HG03457 (cell line): Measurements from ENCODE around the gene KPNA2.
"Not testable (repeated sequence)": the region's sequence is repeated elsewhere in the genome, so short reads cannot be mapped to it uniquely, and the experiment has no call there.

Experiments used
- ATAC-seq: cut with Tn5 transposase; IDR thresholded peaks from one replicate; pipeline ENCODE4 v1.9.1; 2021; ENCODE audit warnings: moderate number of reproducible peaks; ENCODE audit not compliant: unreplicated experiment

The KPNA2 gene

DNA sequence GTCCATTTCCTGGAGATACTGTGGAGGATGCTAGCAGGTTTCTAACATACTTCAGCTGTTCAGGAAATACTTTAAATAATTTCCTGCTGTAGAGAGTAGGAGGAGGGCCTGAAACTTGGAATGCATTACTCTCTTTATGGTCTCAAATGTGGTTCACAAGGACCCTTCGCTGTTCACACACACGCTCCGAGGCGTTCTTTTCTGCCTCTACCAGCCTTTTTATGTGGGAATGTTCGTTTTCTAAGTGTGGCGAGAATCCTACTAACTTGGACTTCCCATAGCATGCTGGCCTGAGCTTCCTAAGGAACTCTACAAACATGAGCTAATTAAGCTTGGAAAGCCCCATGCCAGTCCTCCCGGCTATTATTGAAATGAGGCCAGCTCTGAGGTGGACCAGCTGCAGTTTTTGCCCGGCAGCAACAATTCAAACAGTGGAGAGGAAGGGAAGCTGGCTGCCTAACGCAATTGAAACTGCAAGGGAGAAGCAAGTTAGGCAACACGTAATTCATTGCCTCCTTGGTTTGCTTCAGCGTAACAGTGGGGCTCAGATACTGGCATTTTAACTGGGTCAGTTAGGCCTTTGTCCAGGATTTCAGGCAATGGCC lies 18.9 kb downstream of the KPNA2 start:
- ATAC-seq, result no peak

DNA sequence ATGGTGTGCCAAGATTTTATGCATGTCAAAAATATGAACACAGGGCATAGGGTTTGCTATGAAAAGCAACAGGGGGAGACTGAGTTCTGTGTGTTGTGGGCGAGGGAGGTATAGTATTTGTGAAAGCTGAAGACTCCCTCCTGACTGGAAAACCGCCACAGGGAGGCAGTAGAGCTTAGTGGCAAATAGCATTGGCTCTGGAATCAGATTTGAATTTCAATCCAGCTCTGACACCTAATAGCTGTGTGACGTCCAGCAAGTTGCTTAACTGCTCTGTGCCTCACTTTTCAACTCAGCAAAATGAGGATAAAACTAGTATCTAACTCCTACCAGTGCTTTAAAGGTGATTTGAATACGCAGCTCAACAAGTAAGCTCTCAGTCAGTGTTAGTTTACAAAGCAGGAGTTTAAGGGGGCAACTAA lies 22.0 kb downstream of the KPNA2 start:
- no peak for ATAC-seq

DNA sequence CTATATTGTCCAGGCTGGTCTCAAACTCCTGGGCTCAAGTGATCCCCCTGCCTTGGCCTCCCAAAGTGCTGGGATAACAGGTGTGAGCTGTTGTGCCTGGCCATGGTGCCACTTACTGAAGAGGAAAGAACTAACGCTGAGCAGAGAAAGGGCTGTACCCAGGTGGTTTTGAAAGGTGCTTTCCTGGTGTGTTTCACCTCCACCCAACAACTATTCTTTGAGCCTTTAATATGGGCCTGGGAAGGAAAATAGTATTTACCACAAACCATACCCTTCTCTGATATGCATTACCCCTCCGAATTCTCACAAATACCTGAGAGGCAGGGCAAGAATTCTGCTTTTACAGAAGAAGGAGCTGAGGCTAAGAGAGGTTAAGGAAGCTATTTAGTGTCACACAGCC lies 24.8 kb downstream of the KPNA2 start:
- no peak for ATAC-seq

DNA sequence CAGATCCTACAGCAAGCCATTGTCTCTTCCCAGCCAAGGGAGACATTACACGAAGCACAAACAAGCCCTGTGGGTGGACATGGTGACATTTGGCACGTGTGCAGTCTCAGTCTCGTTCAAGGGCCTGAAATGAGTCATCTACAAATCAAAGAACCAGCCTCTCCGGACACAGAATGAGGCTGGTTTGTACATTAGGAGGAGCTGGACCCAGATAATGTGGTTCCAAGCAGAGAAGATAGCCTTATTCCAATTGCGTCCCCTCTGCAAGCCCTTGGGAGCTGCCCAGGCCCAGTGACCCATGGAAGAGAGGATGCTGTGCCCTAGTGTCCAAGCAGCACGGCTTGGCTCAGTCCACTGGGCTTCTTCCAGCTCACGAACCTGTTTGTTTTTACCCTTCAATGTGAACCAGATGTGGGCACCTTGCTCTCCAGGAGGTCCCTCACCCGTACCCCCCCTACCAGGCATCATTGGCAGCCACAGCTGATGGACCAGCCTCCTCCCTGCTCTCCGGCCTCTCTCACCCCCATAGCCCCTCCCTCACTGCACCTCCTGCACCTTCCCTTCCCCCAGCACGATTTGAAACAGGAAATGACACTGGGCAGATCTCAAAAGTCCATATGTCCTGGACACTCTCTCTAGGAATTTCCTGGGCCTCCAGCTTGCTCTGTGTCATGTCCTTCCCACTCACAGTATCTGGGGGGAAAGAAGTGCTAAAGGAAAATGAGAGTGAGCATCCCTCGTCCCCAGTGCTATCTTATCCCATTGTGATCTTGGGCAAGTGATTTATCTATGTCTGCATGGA lies 26.2 kb downstream of the KPNA2 start:
- no peak for ATAC-seq

DNA sequence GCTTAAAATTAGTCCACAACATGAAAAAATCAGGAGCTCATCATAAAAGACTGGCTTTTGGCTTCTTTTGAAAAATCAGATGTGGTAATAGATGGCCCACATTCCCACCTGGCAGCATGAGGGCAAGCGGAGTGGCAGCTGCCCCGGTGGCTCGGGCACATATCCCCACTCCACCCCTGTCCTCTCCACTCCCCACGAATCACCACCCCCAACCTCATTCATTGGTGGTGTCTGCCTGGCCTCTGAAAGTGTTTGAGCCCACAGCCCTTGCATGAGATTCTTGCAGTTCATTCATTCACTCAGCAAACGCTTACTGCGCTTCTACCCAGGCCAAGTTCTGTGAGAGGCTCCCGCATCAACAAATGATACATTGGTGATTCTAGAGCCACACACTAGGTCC lies 29.8 kb downstream of the KPNA2 start:
- ATAC-seq, result not testable (repeated sequence)

DNA sequence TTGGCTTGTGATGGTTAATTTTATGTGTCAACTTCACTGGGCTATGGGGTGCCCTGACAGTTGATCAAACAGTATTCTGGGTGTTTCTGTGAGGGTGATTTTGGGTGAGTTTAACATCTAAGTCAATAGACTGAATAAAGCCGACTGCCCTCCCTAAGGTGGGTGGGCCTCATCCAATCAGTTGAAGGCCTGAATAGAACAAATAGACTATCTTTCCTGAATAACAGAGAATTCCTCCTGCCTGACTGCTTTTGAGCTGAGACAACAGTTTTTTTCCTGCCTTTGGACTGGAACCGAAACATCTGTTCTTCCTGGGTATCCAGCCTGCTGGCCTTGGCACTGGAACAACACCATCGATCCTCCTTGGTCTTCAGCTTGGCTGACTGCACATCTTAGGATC lies 33.0 kb downstream of the KPNA2 start:
- ATAC-seq, result not testable (repeated sequence)

DNA sequence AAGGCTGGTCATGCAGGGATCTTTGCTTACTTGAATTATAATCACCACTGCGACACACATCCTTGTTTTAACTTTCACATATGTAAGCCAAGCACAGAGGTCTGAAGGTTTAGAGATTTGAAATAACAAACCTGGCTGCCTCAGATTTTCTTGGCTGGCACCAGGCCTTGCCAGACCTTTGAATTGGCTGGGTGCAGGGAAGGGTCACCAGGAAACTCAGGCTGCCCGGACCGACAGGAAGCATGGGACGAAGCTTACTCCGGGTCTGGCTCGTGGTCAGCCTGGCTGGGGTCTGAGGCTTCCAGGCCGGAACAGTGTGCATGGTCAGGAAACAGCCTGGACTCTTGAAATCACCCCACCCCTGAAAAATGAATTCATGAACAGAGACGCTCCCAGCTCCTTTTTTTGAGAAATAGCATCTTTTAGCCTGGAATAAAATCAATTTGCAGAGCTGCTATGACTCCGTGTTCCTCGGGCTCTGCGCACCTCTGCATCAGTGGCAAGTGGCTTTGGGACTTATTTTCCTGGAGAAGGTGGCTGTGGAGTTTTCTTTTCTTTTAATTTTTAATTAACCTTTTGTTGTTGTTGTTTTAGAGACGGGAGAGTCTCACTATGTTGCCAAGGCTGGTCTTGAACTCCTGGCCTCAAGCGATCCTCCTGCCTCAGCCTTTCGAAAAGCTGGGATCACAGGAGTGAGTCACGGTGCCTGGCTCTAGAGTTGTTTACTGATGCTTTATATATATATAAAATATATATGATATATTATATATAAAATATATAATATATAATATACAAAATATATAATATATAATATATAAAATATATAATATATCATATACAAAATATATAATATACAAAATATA lies 35.3 kb downstream of the KPNA2 start:
- not testable (repeated sequence) for ATAC-seq

DNA sequence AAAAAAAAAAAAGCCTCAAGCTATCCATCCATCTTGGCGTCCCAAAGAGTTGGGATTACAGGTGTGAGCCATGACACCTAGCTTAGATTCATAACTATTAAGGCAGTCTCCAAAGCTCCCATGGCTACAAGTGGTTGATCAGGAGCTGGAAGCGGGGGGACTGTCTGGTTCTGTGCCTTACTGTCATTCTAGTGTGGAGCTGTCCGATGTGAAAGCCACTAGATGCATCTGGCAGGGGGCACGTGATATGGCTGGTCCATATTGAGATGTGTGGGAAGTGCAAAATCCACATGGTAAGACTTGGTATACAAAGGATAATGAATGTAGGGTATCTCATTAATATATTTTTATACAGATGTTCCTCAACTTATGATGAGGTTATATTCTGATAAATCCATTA lies 38.7 kb downstream of the KPNA2 start:
- ATAC-seq, result no peak

DNA sequence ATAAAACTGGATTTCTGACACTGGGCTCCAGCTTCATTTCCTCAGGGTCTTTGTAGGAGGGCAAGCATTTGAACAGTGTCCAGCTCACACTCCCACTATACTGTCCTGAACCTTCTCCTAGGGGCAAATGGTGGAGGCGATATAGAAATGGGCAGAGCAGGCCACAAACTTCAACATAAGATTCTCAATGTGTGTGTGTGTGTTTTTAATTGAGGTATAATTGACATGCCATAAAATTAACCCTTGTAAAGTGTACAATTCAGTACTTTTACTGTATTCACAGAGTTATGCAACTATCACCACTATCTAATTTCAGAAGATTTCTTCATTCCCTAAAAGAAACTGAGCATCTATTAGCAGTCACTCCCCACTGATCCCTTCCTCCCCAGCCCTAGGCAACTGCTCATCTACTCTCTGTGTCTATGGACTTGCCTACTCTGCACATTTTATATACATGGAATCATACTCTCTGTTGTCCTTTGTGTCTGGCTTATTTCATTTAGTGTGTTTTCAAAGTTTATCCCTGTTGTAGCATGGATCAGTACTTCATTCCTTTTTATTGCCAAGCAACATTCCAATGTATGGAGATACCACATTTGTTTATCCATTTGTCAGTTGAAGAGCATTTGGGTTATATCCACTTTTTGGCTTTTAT lies 40.5 kb downstream of the KPNA2 start:
- ATAC-seq, result not testable (repeated sequence)

DNA sequence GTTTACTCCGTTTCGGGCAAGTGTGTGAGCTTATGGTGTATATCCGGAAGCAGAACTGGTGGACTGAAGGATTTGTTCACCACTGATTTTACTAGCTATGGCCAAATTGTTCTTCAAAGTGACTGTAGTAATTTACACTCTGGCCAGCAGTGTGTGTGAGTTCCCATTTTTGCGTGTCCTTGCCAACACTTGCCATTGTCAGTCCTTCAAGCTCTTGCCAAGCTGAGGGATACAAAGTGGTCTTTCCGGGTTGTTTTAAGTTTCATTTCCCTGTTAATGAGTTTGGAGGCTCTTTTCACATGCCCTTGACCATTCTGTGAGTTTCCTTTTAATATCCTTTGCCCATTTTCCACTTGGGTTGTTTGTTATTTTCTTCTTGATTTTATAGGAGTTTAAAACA lies 42.0 kb downstream of the KPNA2 start:
- not testable (repeated sequence) for ATAC-seq

DNA sequence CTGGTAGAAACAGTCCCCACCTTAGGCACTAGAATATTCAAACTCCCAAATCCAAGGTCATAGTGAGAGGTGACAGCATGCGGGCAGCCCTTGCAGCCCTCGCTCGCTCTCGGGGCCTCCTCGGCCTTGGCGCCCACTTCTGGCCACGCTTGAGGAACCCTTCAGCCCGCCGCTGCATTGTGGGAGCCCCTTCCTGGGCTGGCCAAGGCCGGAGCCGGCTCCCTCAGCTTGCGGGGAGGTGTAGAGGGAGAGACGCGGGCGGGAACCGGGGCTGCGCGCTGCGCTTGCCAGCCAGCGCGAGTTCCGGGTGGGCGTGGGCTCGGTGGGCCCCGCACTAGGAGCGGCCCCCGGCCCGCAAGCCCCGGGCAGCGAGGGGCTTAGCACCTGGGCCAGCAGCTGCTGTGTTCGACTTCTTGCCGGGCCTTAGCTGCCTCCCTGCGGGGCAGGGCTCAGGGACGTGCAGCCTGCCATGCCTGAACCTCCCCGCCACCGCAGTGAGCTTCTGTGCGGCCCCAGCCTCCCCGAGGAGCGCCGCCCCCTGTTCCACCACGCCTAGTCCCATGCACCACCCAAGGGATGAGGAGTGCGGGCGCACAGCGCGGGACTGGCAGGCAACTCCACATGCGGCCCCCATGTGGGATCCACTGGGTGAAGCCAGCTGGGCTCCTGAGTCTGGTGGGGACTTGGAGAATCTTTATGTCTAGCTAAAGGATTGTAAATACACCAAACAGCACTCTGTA lies 45.0 kb downstream of the KPNA2 start:
- no peak for ATAC-seq

DNA sequence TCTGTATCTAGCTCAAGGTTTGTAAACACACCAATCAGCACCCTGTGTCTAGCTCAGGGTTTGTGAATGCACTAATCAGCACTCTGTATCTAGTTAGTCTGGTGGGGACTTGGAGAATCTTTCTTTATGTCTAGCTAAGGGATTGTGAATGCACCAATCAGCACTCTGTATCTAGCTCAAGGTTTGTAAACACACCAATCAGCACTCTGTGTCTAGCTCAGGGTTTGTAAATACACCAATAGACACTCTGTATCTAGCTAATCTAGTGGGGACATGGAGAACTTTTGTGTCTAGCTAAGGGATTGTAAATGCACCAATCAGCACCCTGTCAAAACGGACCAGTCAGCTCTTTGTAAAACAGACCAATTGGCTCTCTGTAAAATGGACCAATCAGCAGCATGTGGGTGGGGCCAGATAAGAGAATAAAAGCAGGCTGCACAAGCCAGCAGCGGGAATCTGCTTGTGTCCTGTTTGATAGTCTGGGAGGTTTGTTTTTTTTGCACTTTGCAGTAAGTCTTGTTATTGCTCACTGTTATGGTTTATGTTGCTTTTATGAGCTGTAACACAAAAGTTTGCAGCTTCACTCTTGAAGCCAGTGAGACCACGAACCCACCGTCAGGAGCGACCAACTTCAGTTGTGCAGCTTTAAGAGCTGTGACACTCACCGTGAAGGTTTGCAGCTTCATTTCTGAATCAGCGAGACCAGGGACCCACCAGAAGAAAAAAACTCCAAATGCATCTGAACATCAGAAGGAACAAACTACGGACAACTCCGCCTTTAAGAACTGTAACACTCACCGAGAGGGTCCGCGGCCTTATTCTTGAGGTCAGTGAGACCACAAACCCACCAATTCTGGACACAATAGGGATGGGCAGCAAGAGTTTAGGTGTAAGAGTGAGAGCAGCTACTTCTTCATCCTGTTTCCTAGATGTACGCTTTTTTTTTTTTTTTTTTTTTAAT lies 46.0 kb downstream of the KPNA2 start:
- not testable (repeated sequence) for ATAC-seq

DNA sequence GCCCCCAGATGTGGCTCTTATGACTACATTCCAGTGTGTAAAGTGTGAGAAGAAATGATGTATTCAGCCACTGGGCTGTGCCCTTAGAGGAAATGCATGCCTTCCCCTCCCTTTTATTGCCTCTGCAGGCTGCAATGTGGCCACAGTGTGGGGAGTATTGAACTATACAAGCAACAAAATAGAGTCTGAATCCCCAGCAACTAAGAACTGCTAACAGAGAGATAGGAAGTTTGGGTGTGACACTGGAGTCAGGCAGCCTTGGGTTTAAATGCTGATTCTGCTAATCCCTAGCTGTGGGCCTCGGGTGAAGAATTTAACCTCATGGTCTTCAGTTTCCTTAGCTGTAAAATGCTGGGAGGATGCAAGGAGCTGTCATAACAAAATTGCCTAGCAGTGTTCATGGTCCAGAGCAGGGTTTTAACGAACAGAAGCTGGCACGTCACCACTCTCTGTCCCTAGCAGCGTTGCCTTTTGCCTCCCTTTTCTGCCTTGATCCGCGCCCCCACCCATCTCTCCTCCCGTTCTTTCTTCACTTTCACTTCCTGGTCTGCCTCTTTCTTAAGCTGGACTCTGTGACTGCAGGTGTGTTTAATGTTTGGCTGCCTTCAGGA lies 50.3 kb downstream of the KPNA2 start:
- no peak for ATAC-seq

DNA sequence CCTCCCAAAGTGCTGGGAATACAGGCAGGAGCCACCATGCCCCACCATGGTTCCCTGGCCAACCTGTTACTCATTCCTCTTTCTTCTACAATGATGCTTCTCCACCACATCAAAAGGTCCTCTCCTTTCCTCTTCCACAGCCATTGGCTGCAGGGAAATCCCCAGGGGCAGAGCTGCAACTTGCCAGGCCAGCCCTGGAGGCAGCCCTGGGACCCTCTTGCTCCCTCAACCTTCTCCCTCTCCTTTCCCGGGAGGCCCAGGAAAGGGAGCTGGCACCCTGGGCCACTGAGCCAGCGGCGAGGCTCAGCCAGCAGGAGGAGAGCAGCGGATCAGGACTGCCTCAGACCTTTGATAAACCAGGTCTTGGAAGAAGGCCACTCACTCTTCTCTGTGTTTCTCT lies 51.1 kb downstream of the KPNA2 start:
- ATAC-seq, result not testable (repeated sequence)

DNA sequence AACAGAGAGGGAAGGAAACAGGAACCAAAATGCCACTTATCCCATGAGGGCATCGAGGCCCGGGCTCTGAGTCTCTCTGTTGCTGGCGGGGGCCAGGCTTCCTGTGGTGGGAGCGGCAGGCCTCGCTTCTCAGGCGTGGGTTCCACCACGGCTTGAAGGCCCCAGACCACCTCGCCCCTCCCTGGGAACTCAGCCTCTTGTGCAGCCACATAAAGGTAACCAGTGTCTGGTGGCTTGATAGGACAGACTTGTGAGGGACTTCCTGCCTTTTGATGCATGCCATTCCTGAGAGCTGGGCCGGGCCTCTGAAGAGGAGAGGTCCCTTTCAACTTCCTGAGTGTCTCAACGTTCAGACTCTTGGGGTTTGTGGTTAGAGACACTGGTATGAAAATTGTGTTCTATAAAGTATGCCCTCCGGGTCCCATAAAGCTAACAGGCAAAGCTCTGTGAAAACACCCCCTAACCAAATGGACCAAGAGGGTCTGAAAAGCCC lies 51.6 kb downstream of the KPNA2 start:
- peak; percentile 50 for ATAC-seq

DNA sequence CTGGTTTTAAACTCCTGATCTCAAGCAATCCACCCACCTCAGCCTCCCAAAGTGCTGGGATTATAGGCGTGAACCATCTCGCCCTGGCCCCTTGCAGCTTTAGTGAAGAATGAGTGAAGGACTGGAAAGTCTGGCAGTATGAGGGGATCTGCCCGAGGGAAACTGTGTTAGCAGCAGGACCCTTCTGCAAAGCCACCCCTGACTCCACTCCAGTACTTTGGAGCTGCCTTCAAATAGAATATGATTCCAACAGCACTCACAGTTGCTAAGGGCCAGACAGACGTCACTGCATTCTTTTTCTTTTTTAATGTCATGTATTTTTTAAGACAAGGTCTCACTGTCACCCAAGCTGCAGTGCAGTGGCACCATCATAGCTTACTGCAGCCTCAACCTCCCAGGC lies 52.3 kb downstream of the KPNA2 start:
- no peak for ATAC-seq

DNA sequence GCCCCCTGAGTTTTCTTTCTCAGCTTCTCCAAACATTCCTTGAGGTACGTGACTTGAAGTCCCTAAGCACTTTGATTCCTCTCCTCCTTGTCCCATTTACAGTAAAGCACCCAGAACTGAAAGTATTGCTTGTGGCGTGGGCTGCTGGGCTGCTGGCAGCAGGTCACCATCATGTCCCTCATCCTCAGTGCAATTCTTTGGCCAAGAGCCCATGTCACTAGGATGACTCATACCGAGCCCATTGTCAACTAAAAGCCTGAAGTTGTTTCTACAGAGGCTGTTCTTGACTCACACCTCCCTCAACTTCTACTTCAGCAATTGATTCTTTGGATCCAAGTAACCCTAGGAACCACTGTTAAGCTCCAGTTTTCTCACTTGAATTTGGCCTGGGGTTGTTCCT lies 54.3 kb downstream of the KPNA2 start:
- no peak for ATAC-seq

DNA sequence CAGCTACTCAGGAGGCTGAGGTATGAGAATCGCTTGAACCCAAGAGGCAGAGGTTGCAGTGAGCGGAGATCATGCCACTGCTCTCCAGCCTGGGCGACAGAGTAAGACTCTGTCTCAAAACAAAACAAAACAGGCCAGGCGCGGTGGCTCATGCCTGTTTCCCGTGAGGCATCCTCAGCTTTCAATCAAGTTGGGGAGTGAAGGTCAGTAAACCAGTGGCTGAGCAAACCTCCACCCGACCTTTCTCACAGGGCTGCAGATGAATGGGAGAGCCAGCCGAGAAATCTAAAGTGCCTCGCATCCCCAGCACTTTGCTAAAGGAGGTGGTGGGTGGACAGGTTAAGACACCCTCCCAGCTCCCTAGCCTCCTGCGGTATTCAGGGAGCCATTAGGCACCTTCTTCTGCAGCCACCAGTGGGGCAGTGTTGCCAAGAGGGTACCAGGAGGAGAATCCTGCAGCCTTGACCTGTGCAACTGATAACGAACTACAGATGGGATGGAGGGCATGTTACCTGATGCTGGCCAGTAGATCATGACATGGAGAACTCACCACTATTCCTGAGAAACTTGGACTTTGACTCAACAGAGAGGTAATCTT lies 59.0 kb downstream of the KPNA2 start:
- no peak for ATAC-seq
